ENCODE measurements around the gene GNAS-AS1. TPM values are rescaled to one million over a fixed set of nuclear protein-coding genes. Genes with fewer than 3 reads are reported as not detected.

GNAS-AS1 gene
- total and polyA plus RNA-seq, 11 donors = 0.17 to 0.91 (median 0.29) TPM; not detected in 2

DNA sequence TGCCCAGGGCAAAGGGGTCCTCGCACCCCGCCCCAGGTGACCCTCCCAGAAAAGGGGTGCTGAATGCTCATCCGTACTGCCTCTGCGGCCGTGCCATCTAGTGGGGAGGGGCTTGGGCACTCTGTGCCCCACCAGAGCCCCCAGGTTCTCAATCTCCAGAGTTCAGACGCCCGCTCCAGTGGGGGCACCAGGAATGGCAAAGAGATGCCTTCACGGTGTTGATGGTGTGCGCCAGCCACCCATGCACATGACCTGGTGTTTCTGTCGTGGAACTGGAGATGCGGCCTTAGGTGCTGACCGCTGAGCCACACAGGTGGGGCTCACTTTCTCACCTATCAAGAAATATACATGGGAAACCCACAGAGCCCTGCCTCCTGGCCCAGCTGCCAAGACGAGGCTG, 30.8 kb downstream of the GNAS-AS1 start:
- Histone ChIP-seq H3K27me3 (no peaks in the 10 kb centered on the region), H3K4me3 (no peak overlapping the region), H3K27ac (no peak overlapping the region), H3K4me1 (no peaks in the 10 kb centered on the region), H3K36me3 (no peaks in the 10 kb centered on the region), H3K9me3 (no peaks in the 10 kb centered on the region)
- ATAC-seq = no peak
- 95 to 98% (median 96%) methylated on average over 13 of the region's 13 CpGs for whole genome bisulfite sequencing, 4 donors
- TF ChIP-seq CTCF (IDR thresholded peaks at IDR 0.05) = no peak
- no peak for TF ChIP-seq POLR2A (IDR thresholded peaks at IDR 0.05)
- DNase-seq = no peak
- intact Hi-C loops (cut with DNase I) = no loop called here

- TF ChIP-seq CTCF (IDR thresholded peaks at IDR 0.05) (no peak), POLR2A (IDR thresholded peaks at IDR 0.05) (no peak)
- WGBS, 4 donors = 72 to 77% (median 74%) methylated on average over 8 of the region's 8 CpGs
- no peak overlapping the region for H3K27ac ChIP-seq
- no peak overlapping the region for H3K4me3 ChIP-seq
- H3K36me3 ChIP-seq = no peaks in the 10 kb centered on the region
- DNase-seq (no peak), ATAC-seq (no peak)
- no peaks in the 10 kb centered on the region for H3K4me1 ChIP-seq
- intact Hi-C loops (cut with DNase I) = no loop called here
- no peaks in the 10 kb centered on the region for H3K27me3 ChIP-seq
- no peaks in the 10 kb centered on the region for H3K9me3 ChIP-seq
These were observed 32.0 kb downstream of the GNAS-AS1 start for GRCh38 chr20:58818586-58819285.

DNA sequence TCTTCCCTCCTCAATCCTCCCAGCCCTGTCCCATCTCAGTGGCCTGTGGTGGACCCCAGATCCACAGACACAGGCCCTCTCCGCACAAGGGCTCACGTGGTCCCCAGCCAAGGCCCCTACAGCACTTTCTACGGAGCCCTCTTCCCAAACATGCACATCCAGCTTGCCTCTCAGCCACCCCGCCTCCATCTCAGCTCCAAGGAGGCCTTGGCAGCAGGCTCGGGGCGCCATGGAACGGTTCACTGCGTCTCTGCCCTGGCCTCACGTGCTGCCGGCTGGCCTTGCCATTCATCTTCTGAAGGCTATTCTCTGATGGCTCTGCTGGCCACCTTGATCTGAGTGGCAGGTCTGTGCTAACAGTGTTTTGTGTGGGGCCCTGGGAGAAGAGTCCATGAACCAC, 33.0 kb downstream of the GNAS-AS1 start:
- DNase-seq = no peak
- Histone ChIP-seq H3K4me3 (no peak overlapping the region), H3K9me3 (no peaks in the 10 kb centered on the region), H3K4me1 (no peaks in the 10 kb centered on the region), H3K36me3 (no peaks in the 10 kb centered on the region), H3K27me3 (no peaks in the 10 kb centered on the region), H3K27ac (no peak overlapping the region)
- WGBS, 4 donors = 88 to 92% (median 91%) methylated on average over 10 of the region's 10 CpGs
- intact Hi-C loops (cut with DNase I) = no loop called here
- TF ChIP-seq POLR2A (IDR thresholded peaks at IDR 0.05) = no peak
- TF ChIP-seq CTCF (IDR thresholded peaks at IDR 0.05) = no peak
- no peak for ATAC-seq

- no peak overlapping the region for H3K27ac ChIP-seq
- no peaks in the 10 kb centered on the region for H3K9me3 ChIP-seq
- DNase-seq (no peak), ATAC-seq (no peak)
- H3K4me1 ChIP-seq = no peaks in the 10 kb centered on the region
- no peaks in the 10 kb centered on the region for H3K36me3 ChIP-seq
- peaks cover 0 to 4% (median 0%) of the 10 kb centered on the region in 9 donors for H3K27me3 ChIP-seq
- 93% methylated on average over 30 of the region's 30 CpGs for WGBS, 4 donors
- intact Hi-C loops (cut with DNase I) = no loop called here
- no peak overlapping the region for H3K4me3 ChIP-seq
- no peak for TF ChIP-seq POLR2A (IDR thresholded peaks at IDR 0.05)
These were observed 33.6 kb downstream of the GNAS-AS1 start for GRCh38 chr20:58816957-58817651.

Measured in heart left ventricle (tissue), 16 donors.